Endothelial cell of umbilical vein (primary cell): ENCODE measurements around the gene GRK4. TPM values are rescaled to one million over a fixed set of nuclear protein-coding genes. Genes with fewer than 3 reads are reported as not detected.

Source experiments
- BruUV-seq: library from RNA; stranded (reverse); fragments of 400-500 nt; replicated peaks from 2 replicates; lab custom pipeline; 2021; lab: Mats Ljungman, UMichigan
- CTCF ChIA-PET: fragments of 300-600, 350-600 bp; sonication (Branson Sonifier 250); formaldehyde crosslinking; loops from one replicate; lab custom pipeline; 2021; ENCODE audit warnings: antibody characterized with exemption, inconsistent platforms; lab: Charles Lee
- POLR2A ChIA-PET: fragments of 300-600, 350-600 bp; sonication (Branson Sonifier 250); formaldehyde crosslinking; loops from one replicate; lab custom pipeline; 2021; ENCODE audit warnings: antibody characterized with exemption, inconsistent platforms; lab: Charles Lee
- DNase-seq: peaks from one replicate; pipeline ENCODE4 v3.0.0-alpha.2; 2011; ENCODE audit warnings: low read depth, low spot score
- FAIRE-seq: peaks from 2 replicates; lab custom pipeline; 2011; peaks lifted over from hg19 to GRCh38; lab: Jason Lieb, UNC
- H2AFZ ChIP-seq: 2 replicates; pipeline ENCODE4 v1.6.0; 2012; ENCODE audit warnings: low read depth, low read length, control low read depth, inconsistent platforms
- H3K27ac ChIP-seq: 2 replicates; pipeline ENCODE4 v1.5.1; 2011; ENCODE audit warnings: low read depth, mild to moderate bottlenecking, control low read depth, low read length, moderate library complexity; ENCODE audit not compliant: insufficient read depth
- H3K27me3 ChIP-seq, 2 experiments: 2 replicates each; pipeline versions ENCODE4 v1.6.0 to v1.6.1; 2011; ENCODE audit warnings: low read length in 2 of 2, mixed read lengths in 1 of 2; ENCODE audit not compliant: control insufficient read depth in 2 of 2, insufficient read depth in 2 of 2
- H3K36me3 ChIP-seq, 2 experiments: 2 replicates in 1 of 2; 3 replicates in 1 of 2; pipeline ENCODE4 v1.5.1; 2011; ENCODE audit warnings: low read length in 2 of 2, mild to moderate bottlenecking in 1 of 2, moderate library complexity in 1 of 2; ENCODE audit not compliant: control insufficient read depth in 2 of 2, insufficient read depth in 2 of 2; ENCODE audit errors: extremely low read depth in 1 of 2
- H3K4me1 ChIP-seq: 3 replicates; pipeline ENCODE4 v1.5.1; 2011; ENCODE audit warnings: mild to moderate bottlenecking, low read length; ENCODE audit not compliant: control insufficient read depth, insufficient read depth; ENCODE audit errors: extremely low read depth
- H3K4me2 ChIP-seq: 2 replicates; pipeline ENCODE4 v1.6.1; 2011; ENCODE audit warnings: low read length, control low read depth, mixed read lengths; ENCODE audit not compliant: insufficient read depth
- H3K4me3 ChIP-seq, 3 experiments: fragments of 200-600 bp in 1 of 3; sonication (generic), shearing (Covaris generic) in 1 of 3; replicated peaks in 1 of 3; 2 replicates each; pipeline ENCODE4 v1.5.1; 2011 to 2016; ENCODE audit warnings: control low read depth in 3 of 3, low read length in 3 of 3, mild to moderate bottlenecking in 2 of 3, inconsistent platforms in 1 of 3, low read depth in 1 of 3, moderate library complexity in 1 of 3; ENCODE audit not compliant: insufficient read depth in 1 of 3
- H3K79me2 ChIP-seq: 2 replicates; pipeline ENCODE4 v1.6.0; 2012; ENCODE audit warnings: low read length, inconsistent platforms; ENCODE audit not compliant: control insufficient read depth, insufficient read depth
- H3K9ac ChIP-seq: replicated peaks from 2 replicates; pipeline ENCODE3; 2011; ENCODE audit warnings: low read length, control low read depth; ENCODE audit not compliant: insufficient read depth; ENCODE audit errors: extremely low read depth
- H3K9me1 ChIP-seq: replicated peaks from 3 replicates; pipeline ENCODE4 v1.6.0; 2011; ENCODE audit warnings: mild to moderate bottlenecking, low read length; ENCODE audit not compliant: control insufficient read depth, insufficient read depth; ENCODE audit errors: extremely low read depth
- H3K9me3 ChIP-seq: replicated peaks from 2 replicates; pipeline ENCODE4 v1.5.1; 2012; ENCODE audit warnings: low read length, inconsistent platforms; ENCODE audit not compliant: control insufficient read depth, insufficient read depth
- H4K20me1 ChIP-seq: replicated peaks from 2 replicates; pipeline ENCODE3; 2011; ENCODE audit warnings: mild to moderate bottlenecking, low read length; ENCODE audit not compliant: control insufficient read depth, insufficient read depth; ENCODE audit errors: extremely low read depth
- EZH2 ChIP-seq: IDR thresholded peaks from 2 replicates; pipeline ENCODE4 v1.6.1; 2012; ENCODE audit warnings: borderline replicate concordance, low read depth, mild to moderate bottlenecking, moderate library complexity, low read length, inconsistent platforms; ENCODE audit not compliant: severe bottlenecking
- FOS ChIP-seq: IDR thresholded peaks from 2 replicates; pipeline ENCODE4 v1.6.1; 2011; ENCODE audit warnings: mild to moderate bottlenecking, low read length, moderate library complexity, borderline replicate concordance; ENCODE audit not compliant: insufficient read depth
- MYC ChIP-seq: IDR thresholded peaks from one replicate; pipeline ENCODE4 v1.6.1; 2011; ENCODE audit warnings: mild to moderate bottlenecking, low read depth, low read length
- dilution Hi-C: fragments of 300-500 bp; cut with MboI; formaldehyde crosslinking; loops from one replicate; pipeline ENCODE4 v1.15.0; 2019; ENCODE audit warnings: low sequenced_read_pairs; ENCODE audit not compliant: extremely low pct_ligation_motif_present
- intact Hi-C: fragments of 100-400 bp; cut with micrococcal nuclease; formaldehyde crosslinking; loops from one replicate; pipeline ENCODE4 v1.10.0; 2022
- polyA plus RNA-seq, 4 experiments: library from polyadenylated mRNA; depleted of rRNA in 3 of 4; stranded (reverse) in 3 of 4; unstranded in 1 of 4; fragments of >200 nt; gene quantifications; 2 replicates each; pipeline versions ENCODE4 v1.2.1 to v1.2.3, GENCODE V29; 2011 to 2012; ENCODE audit warnings: missing spikeins in 1 of 4
- total RNA-seq: library from RNA; stranded (reverse); gene quantifications from 2 replicates; pipeline ENCODE4 v1.2.3, GENCODE V29; 2021
- TF ChIP-seq, protein P1 (sequence below): IDR thresholded peaks from 2 replicates; pipeline ENCODE4 v1.6.1; 2011; ENCODE audit not compliant: insufficient read depth, insufficient read length
- TF ChIP-seq, protein P2 (sequence below), 2 donors: IDR thresholded peaks; 1 replicate in 1 of 2; 2 replicates in 1 of 2; pipeline ENCODE4 v1.5.1; 2011; ENCODE audit warnings: low read length in 2 of 2, mild to moderate bottlenecking in 2 of 2, moderate library complexity in 2 of 2, control low read depth in 1 of 2, inconsistent platforms in 1 of 2, low read depth in 1 of 2; ENCODE audit not compliant: insufficient read depth in 1 of 2; ENCODE audit errors: extremely low read depth in 1 of 2

Gene GRK4
- total and polyA plus RNA-seq, 2 donors (not counting 3 experiments of a cell fraction or from before 2014, with no cell fraction given): 3.1 to 6.3 TPM

DNA sequence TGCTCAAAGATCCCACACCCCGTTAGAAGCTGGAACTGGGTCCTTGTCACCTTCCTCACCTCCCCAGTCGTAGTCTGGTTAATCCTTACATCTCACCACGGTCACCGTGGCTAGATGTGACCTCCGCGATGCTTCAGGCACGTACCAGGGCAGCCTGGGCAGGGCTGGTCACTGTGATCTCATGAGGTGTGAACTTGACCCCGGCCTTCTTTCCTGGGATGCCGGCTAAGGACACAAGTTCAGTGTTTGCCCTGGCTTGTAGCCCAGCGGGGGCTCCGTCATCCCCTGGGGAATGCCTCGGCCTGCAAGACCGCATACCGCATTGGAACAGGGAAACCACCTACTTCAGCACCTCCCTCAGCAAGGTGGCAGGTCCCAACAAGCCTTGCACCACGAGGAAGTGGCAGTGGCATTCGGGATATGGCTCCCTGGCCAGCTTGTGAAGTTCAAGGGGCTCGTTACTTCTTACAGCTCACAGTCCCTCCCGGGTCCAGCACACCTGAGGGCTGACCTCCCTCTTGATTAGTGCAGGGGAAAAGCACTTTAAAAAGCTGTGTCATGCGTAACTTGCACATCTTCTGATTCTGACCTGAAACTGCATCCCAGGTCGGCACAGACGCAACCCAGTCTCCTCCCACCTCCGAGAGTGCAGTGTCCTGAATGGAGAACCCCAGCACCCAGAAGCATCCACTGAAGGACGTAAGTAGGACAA, 26.1 kb upstream of the GRK4 start:
- H3K36me3 ChIP-seq: peaks cover 3 to 40% of the 10 kb centered on the region in 2 experiments
- H3K79me2 ChIP-seq: peaks cover 17% of the 10 kb centered on the region
- no peak overlapping the region for H3K27ac ChIP-seq

More for the DNA sequence above, 26.1 kb upstream of the GRK4 start:
- Histone ChIP-seq H2AFZ (no peak overlapping the region), H3K9me1 (no peaks in the 10 kb centered on the region), H4K20me1 (no peaks in the 10 kb centered on the region), H3K9me3 (no peaks in the 10 kb centered on the region), H3K27me3 (no peaks in the 10 kb centered on the region), H3K4me1 (peaks cover 19% of the 10 kb centered on the region), H3K9ac (no peak overlapping the region), H3K4me3 (no peak overlapping the region), H3K4me2 (no peak overlapping the region)
- DNase-seq: no peak
- peak; percentile 60 for FAIRE-seq
- intact Hi-C loops: no loop called here
- ChIA-PET POLR2A (no interaction called here), CTCF (interaction anchor here (0.7 to 1.4 kb wide), 3 partner anchors 12 to 17 kb away, joined by 3 to 4 read pairs (median 3); no protein-coding TSS in a partner anchor)
- BruUV-seq: no TSS peak
- TF ChIP-seq FOS (no peak), MYC (no peak), EZH2 (no peak)
- TF ChIP-seq, protein P1, sequence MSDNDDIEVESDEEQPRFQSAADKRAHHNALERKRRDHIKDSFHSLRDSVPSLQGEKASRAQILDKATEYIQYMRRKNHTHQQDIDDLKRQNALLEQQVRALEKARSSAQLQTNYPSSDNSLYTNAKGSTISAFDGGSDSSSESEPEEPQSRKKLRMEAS: no peak
- TF ChIP-seq, protein P2, sequence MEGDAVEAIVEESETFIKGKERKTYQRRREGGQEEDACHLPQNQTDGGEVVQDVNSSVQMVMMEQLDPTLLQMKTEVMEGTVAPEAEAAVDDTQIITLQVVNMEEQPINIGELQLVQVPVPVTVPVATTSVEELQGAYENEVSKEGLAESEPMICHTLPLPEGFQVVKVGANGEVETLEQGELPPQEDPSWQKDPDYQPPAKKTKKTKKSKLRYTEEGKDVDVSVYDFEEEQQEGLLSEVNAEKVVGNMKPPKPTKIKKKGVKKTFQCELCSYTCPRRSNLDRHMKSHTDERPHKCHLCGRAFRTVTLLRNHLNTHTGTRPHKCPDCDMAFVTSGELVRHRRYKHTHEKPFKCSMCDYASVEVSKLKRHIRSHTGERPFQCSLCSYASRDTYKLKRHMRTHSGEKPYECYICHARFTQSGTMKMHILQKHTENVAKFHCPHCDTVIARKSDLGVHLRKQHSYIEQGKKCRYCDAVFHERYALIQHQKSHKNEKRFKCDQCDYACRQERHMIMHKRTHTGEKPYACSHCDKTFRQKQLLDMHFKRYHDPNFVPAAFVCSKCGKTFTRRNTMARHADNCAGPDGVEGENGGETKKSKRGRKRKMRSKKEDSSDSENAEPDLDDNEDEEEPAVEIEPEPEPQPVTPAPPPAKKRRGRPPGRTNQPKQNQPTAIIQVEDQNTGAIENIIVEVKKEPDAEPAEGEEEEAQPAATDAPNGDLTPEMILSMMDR (IDR thresholded peaks at IDR 0.05; ENCODE audit: extremely low read depth in 1 of 2, insufficient read depth in 1 of 2, low read depth in 1 of 2, low read length in 2 of 2): no peak
- dilution Hi-C loops: no loop called here
